ENCODE results near the gene USP9Y.

DNA sequence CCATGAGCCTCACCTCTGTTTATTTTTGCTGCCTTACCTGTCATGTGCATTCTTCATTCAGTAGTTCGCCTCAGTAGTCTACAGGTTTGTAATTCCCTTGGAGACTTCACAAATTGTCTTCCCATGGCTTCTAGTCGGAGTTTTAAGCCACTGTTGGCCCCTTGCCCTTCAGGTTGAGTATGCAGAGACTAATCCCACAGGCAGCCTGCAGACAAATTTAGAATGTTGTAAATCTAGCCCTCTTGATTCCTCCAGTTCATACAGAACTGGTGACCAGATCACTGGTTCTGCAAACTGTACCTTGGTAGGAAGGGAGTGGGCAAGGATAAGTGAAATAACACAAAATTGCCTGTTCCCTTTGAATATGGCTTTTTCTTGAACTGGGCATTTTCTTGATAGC lies 33.0 kb downstream of the USP9Y start:
- TF ChIP-seq, protein P1, sequence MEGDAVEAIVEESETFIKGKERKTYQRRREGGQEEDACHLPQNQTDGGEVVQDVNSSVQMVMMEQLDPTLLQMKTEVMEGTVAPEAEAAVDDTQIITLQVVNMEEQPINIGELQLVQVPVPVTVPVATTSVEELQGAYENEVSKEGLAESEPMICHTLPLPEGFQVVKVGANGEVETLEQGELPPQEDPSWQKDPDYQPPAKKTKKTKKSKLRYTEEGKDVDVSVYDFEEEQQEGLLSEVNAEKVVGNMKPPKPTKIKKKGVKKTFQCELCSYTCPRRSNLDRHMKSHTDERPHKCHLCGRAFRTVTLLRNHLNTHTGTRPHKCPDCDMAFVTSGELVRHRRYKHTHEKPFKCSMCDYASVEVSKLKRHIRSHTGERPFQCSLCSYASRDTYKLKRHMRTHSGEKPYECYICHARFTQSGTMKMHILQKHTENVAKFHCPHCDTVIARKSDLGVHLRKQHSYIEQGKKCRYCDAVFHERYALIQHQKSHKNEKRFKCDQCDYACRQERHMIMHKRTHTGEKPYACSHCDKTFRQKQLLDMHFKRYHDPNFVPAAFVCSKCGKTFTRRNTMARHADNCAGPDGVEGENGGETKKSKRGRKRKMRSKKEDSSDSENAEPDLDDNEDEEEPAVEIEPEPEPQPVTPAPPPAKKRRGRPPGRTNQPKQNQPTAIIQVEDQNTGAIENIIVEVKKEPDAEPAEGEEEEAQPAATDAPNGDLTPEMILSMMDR (IDR thresholded peaks at IDR 0.05; ENCODE audit: extremely low read depth in 1 of 2, insufficient read depth in 1 of 2, low read depth in 1 of 2, low read length in 2 of 2): no peak
- TF ChIP-seq POLR2A (IDR thresholded peaks at IDR 0.05; ENCODE audit: low read depth, low read length): no peak
- TF ChIP-seq, protein P2, sequence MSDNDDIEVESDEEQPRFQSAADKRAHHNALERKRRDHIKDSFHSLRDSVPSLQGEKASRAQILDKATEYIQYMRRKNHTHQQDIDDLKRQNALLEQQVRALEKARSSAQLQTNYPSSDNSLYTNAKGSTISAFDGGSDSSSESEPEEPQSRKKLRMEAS (IDR thresholded peaks at IDR 0.05; ENCODE audit: insufficient read depth, insufficient read length): no peak
- no peak for TF ChIP-seq EZH2 (IDR thresholded peaks at IDR 0.05; ENCODE audit: borderline replicate concordance, low read depth, low read length, severe bottlenecking)
- TF ChIP-seq GATA2 (IDR thresholded peaks at IDR 0.05; ENCODE audit: insufficient read depth, insufficient read length, low read depth, low read length): no peak
- TF ChIP-seq JUN (IDR thresholded peaks at IDR 0.05; ENCODE audit: borderline replicate concordance, insufficient read depth, insufficient read length, low read depth): no peak
- no peak for TF ChIP-seq POLR2AphosphoS5 (IDR thresholded peaks at IDR 0.05; ENCODE audit: insufficient read depth, low read depth, low read length)
- TF ChIP-seq MYC (IDR thresholded peaks at IDR 0.05; ENCODE audit: low read depth, low read length): no peak
- TF ChIP-seq FOS (IDR thresholded peaks at IDR 0.05; ENCODE audit: borderline replicate concordance, insufficient read depth, low read length): no peak
